HepG2 (cell line): ENCODE data around the gene GABARAPL2. TPM values are rescaled to one million over a fixed set of nuclear protein-coding genes. Genes with fewer than 3 reads are reported as not detected.

Source experiments
- ATAC-seq: fragments of 200-7000 bp; cut with Tn5 transposase; 3 replicates; pipeline ENCODE4 v1.9.1; 2020; ENCODE audit warnings: mild to moderate bottlenecking, moderate library complexity
- BruUV-seq: library from RNA; stranded (reverse); fragments of 400-500 nt; replicated peaks from 2 replicates; lab custom pipeline; 2021; lab: Mats Ljungman, UMichigan
- CTCF ChIA-PET: fragments of 300-600 bp; formaldehyde crosslinking; extraction: SDS; loops from one replicate; lab custom pipeline; 2021; ENCODE audit warnings: low total read pairs, inconsistent platforms, low intra/inter-chr PET ratio; lab: Yijun Ruan, JAX
- POLR2A ChIA-PET: fragments of 350-600 bp; sonication (Branson Sonifier 250); formaldehyde crosslinking; loops from one replicate; lab custom pipeline; 2020; ENCODE audit warnings: antibody characterized with exemption, inconsistent platforms; lab: Yijun Ruan, JAX
- DNase-seq: peaks from one replicate; pipeline ENCODE4 v3.0.0-alpha.2; 2015; ENCODE audit warnings: low spot score
- FAIRE-seq: peaks from 3 replicates; lab custom pipeline; 2011; peaks lifted over from hg19 to GRCh38; lab: Jason Lieb, UNC
- H2AFZ ChIP-seq: one replicate; pipeline ENCODE4 v1.6.1; 2011; ENCODE audit warnings: low read length, inconsistent platforms
- H3K27ac ChIP-seq: fragments of 300-600 bp; 3 replicates; pipeline ENCODE4 v1.8.0; 2011; ENCODE audit warnings: mixed run types, mild to moderate bottlenecking, mixed read lengths, low read length, inconsistent platforms; ENCODE audit not compliant: insufficient read depth; ENCODE audit errors: extremely low read length
- H3K27me3 ChIP-seq, 2 experiments: fragments of 200-600 bp in 1 of 2; 2 replicates in 1 of 2; 3 replicates in 1 of 2; pipeline versions ENCODE4 v1.6.0 to v1.8.0; 2011; ENCODE audit warnings: low read length in 2 of 2, mild to moderate bottlenecking in 2 of 2, moderate library complexity in 2 of 2, inconsistent platforms in 1 of 2; ENCODE audit not compliant: insufficient read depth in 2 of 2, control insufficient read depth in 1 of 2
- H3K36me3 ChIP-seq, 2 experiments: fragments of 200-600 bp in 1 of 2; replicated peaks in 1 of 2; 2 replicates in 1 of 2; 3 replicates in 1 of 2; pipeline versions ENCODE4 v1.5.1 to v1.8.0; 2011; ENCODE audit warnings: low read length in 2 of 2, inconsistent platforms in 1 of 2; ENCODE audit not compliant: insufficient read depth in 2 of 2, control insufficient read depth in 1 of 2
- H3K4me1 ChIP-seq: 2 replicates; pipeline ENCODE4 v1.5.1; 2012; ENCODE audit warnings: low read length, inconsistent platforms; ENCODE audit not compliant: insufficient read depth
- H3K4me2 ChIP-seq: 2 replicates; pipeline ENCODE4 v1.6.0; 2011; ENCODE audit warnings: low read depth, low read length, inconsistent platforms
- H3K4me3 ChIP-seq, 3 experiments: fragments of 200-600 bp in 1 of 3; sonication (generic), shearing (Covaris generic) in 1 of 3; replicated peaks in 1 of 3; 2 replicates each; pipeline ENCODE4 v1.5.1; 2011 to 2016; ENCODE audit warnings: low read length in 3 of 3, inconsistent platforms in 2 of 3, low read depth in 2 of 3, mild to moderate bottlenecking in 2 of 3, control low read depth in 1 of 3, mixed read lengths in 1 of 3; ENCODE audit not compliant: insufficient read depth in 1 of 3
- H3K79me2 ChIP-seq: one replicate; pipeline ENCODE4 v1.6.1; 2011; ENCODE audit warnings: low read length, inconsistent platforms; ENCODE audit not compliant: insufficient read depth
- H3K9ac ChIP-seq: 2 replicates; pipeline ENCODE4 v1.6.0; 2011; ENCODE audit warnings: mild to moderate bottlenecking, low read depth, low read length, inconsistent platforms; ENCODE audit not compliant: insufficient read depth
- H3K9me3 ChIP-seq: 2 replicates; pipeline ENCODE4 v1.5.1; 2012; ENCODE audit warnings: mild to moderate bottlenecking, low read length
- H4K20me1 ChIP-seq: 2 replicates; pipeline ENCODE4 v1.6.0; 2011; ENCODE audit warnings: inconsistent platforms, mild to moderate bottlenecking, low read length, moderate library complexity; ENCODE audit not compliant: insufficient read depth
- FOSL1 ChIP-seq: sonication (generic); formaldehyde crosslinking; IDR thresholded peaks from 2 replicates; pipeline ENCODE4 v1.9.0; 2021; ENCODE audit warnings: missing genetic modification reagents, borderline replicate concordance
- HNRNPLL ChIP-seq: fragments of 200-400 bp; formaldehyde crosslinking; IDR thresholded peaks from 2 replicates; pipeline ENCODE4 v1.6.1; 2017; ENCODE audit warnings: mild to moderate bottlenecking, low read depth, low read length; ENCODE audit not compliant: poor library complexity, severe bottlenecking
- KAT8 ChIP-seq: IDR thresholded peaks from 2 replicates; pipeline ENCODE4 v1.6.1; 2016; ENCODE audit warnings: missing genetic modification reagents, missing compliant biosample characterization
- NCOA5 ChIP-seq: sonication (generic); formaldehyde crosslinking; IDR thresholded peaks from 2 replicates; pipeline ENCODE4 v1.4.0; 2020; ENCODE audit warnings: missing genetic modification reagents
- SP2 ChIP-seq: sonication (generic); formaldehyde crosslinking; IDR thresholded peaks from 2 replicates; pipeline ENCODE4 v1.5.1; 2020; ENCODE audit warnings: mild to moderate bottlenecking, missing genetic modification reagents
- TCF7 ChIP-seq: sonication (generic); IDR thresholded peaks from 2 replicates; pipeline ENCODE4 v1.6.1; 2016; ENCODE audit warnings: antibody characterized with exemption, low read depth
- TRIM24 ChIP-seq: sonication (generic); formaldehyde crosslinking; IDR thresholded peaks from 2 replicates; pipeline ENCODE4 v1.8.0; 2022; ENCODE audit warnings: mild to moderate bottlenecking, missing genetic modification reagents
- XRCC5 ChIP-seq: fragments of 200-400 bp; formaldehyde crosslinking; optimal IDR thresholded peaks from 2 replicates; pipeline ENCODE3; 2017; ENCODE audit warnings: mild to moderate bottlenecking, low read length
- YY1 ChIP-seq: IDR thresholded peaks from 2 replicates; pipeline ENCODE4 v1.6.1; 2011; ENCODE audit warnings: low read length, low read depth, moderate library complexity, mild to moderate bottlenecking; ENCODE audit not compliant: insufficient read depth, insufficient replicate concordance
- ZNF674 ChIP-seq: sonication (generic); formaldehyde crosslinking; IDR thresholded peaks from 2 replicates; pipeline ENCODE4 v1.5.0; 2020; ENCODE audit warnings: low read depth, mild to moderate bottlenecking, missing genetic modification reagents
- ZNF709 ChIP-seq: sonication (generic); formaldehyde crosslinking; IDR thresholded peaks from 2 replicates; pipeline ENCODE4 v1.5.0; 2020; ENCODE audit warnings: mild to moderate bottlenecking, missing genetic modification reagents
- ZNF83 ChIP-seq: sonication (generic); formaldehyde crosslinking; IDR thresholded peaks from 2 replicates; pipeline ENCODE4 v1.4.0; 2020; ENCODE audit warnings: missing genetic modification reagents, mild to moderate bottlenecking, borderline replicate concordance
- ZSCAN12 ChIP-seq: sonication (generic); formaldehyde crosslinking; IDR thresholded peaks from 2 replicates; pipeline ENCODE4 v1.9.0; 2021; ENCODE audit warnings: mild to moderate bottlenecking, missing genetic modification reagents
- WGBS: methylation state at CpG from one replicate; pipeline ENCODE4 v1.1.6; 2017; ENCODE audit warnings: low lambda C conversion rate; 5-methylcytosine and 5-hydroxymethylcytosine counted together
- in situ Hi-C: cut with HindIII; loops from 2 replicates; pipeline ENCODE4 v1.10.0; 2017; ENCODE audit warnings: low pct_unique_long_range_greater_than_20kb; ENCODE audit not compliant: extremely low pct_ligation_motif_present
- intact Hi-C: fragments of 100-400 bp; cut with micrococcal nuclease; formaldehyde crosslinking; loops from one replicate; pipeline ENCODE4 v1.10.0; 2022; ENCODE audit not compliant: unreplicated experiment
- polyA plus RNA-seq, 8 experiments: library from polyadenylated mRNA; depleted of rRNA in 3 of 8; stranded (reverse) in 7 of 8; unstranded in 1 of 8; fragments of >200 nt; fragmentation: Illumina TruSeq in 4 of 8; extraction: Trizol in 4 of 8; gene quantifications; 2 replicates each; pipeline versions ENCODE4 v1.2.1 to v1.2.3, GENCODE V29; 2011 to 2016; ENCODE audit warnings: low read depth in 4 of 8, missing spikeins in 1 of 8, mixed read lengths in 1 of 8; ENCODE audit not compliant: insufficient read depth in 1 of 8
- total RNA-seq, 5 experiments: library from RNA; depleted of rRNA; stranded (reverse); fragments of >200 nt; fragmentation: Illumina TruSeq; extraction: Trizol; gene quantifications; 2 replicates each; pipeline ENCODE4 v1.2.3, GENCODE V29; 2016; ENCODE audit warnings: low read depth in 1 of 5
- TF ChIP-seq, protein P1 (sequence below): sonication (generic); formaldehyde crosslinking; IDR thresholded peaks from 2 replicates; pipeline ENCODE4 v1.4.0; 2020; ENCODE audit warnings: mild to moderate bottlenecking, missing genetic modification reagents
- TF ChIP-seq, protein P2 (sequence below): IDR thresholded peaks from 2 replicates; pipeline ENCODE4 v1.6.1; 2016; ENCODE audit warnings: mild to moderate bottlenecking
- TF ChIP-seq, protein P3 (sequence below): IDR thresholded peaks from 2 replicates; pipeline ENCODE4 v1.6.1; 2016; ENCODE audit warnings: missing genetic modification reagents, missing compliant biosample characterization
- TF ChIP-seq, protein P4 (sequence below): sonication (generic); formaldehyde crosslinking; conservative IDR thresholded peaks from 2 replicates; pipeline ENCODE4 v1.4.0; 2020; ENCODE audit warnings: missing genetic modification reagents
- TF ChIP-seq, protein P5 (sequence below): sonication (generic); formaldehyde crosslinking; IDR thresholded peaks from 2 replicates; pipeline ENCODE4 v1.4.0; 2020; ENCODE audit warnings: missing genetic modification reagents

Gene GABARAPL2
- total and polyA plus RNA-seq, 2 of the 13 experiments (the other 11 are each of a cell fraction or from before 2014, with no cell fraction given) = 76.4 to 83.0 TPM

DNA sequence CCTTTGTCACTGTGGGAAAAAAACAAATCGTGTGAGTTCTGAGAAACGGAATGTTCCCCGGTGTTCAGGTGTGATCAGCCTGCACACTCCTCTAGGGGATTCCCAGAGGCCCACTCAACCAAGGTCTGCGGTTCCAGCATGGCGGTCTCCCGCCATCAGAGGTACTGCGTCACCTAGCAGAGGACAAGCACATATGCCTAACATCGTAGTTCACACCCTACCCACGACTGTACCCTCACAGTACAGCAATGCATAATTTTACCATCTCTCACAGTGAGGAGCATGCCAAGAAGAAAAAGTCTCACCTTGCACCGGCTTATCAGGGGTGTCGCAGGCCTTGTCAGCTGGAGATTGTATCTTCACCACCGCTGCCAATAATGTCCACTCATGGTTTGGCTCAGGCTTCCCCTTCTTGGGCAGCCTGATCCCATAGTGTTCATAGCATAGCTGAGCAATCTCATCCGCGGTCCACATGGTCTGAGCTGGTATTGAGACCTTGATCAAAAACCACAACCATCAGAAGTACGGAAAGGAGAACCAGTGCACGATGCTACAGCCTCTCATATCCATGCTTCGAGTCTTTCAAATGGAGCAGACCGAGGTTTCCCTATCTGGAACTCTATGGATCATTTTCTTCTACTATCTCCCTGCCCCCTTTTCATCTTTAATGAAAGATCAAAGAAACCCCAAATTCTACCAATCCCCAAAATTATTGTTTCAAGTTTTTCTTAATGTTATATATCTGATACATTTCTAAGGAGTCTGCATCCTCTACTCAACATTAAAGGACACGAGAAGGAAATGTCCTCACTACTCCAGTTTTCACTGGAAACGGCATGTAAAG lies 54.4 kb downstream of the GABARAPL2 start:
- Histone ChIP-seq H3K4me3 (no peak overlapping the region), H3K27ac (no peak overlapping the region), H3K4me2 (no peak overlapping the region), H3K9ac (no peak overlapping the region), H3K9me3 (no peaks in the 10 kb centered on the region), H3K27me3 (no peaks in the 10 kb centered on the region; a peak in 1 of 5 replicates), H3K36me3 (peaks cover 2 to 29% of the 10 kb centered on the region in 2 experiments; a peak in 4 of 5 replicates), H3K4me1 (peaks cover 34% of the 10 kb centered on the region), H2AFZ (no peak overlapping the region), H4K20me1 (no peaks in the 10 kb centered on the region), H3K79me2 (peaks cover 7% of the 10 kb centered on the region)
- no peak for ATAC-seq
- no peak for DNase-seq
- WGBS = 97% methylated on average over 20 of the region's 20 CpGs
- in situ Hi-C loops (no loop called here), intact Hi-C loops (loop anchor here (1.0 to 5.0 kb wide), 3 partner anchors 26 to 149 kb away; partner anchors contain the start of gene TMEM231)
- POLR2A ChIA-PET = interaction anchor here (2.9 kb wide), 1 partner anchor 104 kb away, joined by 16 read pairs; no protein-coding TSS in a partner anchor
- CTCF ChIA-PET = interaction anchor here (1.2 kb wide), 1 partner anchor 148 kb away, joined by 5 read pairs; no protein-coding TSS in a partner anchor
- FAIRE-seq = no peak
- no TSS peak for BruUV-seq
- TF ChIP-seq, protein P1, sequence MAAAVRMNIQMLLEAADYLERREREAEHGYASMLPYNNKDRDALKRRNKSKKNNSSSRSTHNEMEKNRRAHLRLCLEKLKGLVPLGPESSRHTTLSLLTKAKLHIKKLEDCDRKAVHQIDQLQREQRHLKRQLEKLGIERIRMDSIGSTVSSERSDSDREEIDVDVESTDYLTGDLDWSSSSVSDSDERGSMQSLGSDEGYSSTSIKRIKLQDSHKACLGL (CRISPR knock-in tag) = no peak
- TF ChIP-seq XRCC5 (no peak), HNRNPLL (no peak), ZNF83 (CRISPR knock-in tag) (no peak), ZNF674 (CRISPR knock-in tag) (no peak), YY1 (no peak), ZNF709 (CRISPR knock-in tag) (no peak), SP2 (no peak), KAT8 (CRISPR knock-in tag) (no peak), FOSL1 (CRISPR knock-in tag) (no peak), TRIM24 (CRISPR knock-in tag) (no peak), TCF7 (no peak), ZSCAN12 (CRISPR knock-in tag) (no peak), NCOA5 (CRISPR knock-in tag) (no peak)
- TF ChIP-seq, protein P2, sequence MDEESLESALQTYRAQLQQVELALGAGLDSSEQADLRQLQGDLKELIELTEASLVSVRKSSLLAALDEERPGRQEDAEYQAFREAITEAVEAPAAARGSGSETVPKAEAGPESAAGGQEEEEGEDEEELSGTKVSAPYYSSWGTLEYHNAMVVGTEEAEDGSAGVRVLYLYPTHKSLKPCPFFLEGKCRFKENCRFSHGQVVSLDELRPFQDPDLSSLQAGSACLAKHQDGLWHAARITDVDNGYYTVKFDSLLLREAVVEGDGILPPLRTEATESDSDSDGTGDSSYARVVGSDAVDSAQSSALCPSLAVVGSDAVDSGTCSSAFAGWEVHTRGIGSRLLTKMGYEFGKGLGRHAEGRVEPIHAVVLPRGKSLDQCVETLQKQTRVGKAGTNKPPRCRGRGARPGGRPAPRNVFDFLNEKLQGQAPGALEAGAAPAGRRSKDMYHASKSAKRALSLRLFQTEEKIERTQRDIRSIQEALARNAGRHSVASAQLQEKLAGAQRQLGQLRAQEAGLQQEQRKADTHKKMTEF (CRISPR knock-in tag) = no peak
- TF ChIP-seq, protein P3, sequence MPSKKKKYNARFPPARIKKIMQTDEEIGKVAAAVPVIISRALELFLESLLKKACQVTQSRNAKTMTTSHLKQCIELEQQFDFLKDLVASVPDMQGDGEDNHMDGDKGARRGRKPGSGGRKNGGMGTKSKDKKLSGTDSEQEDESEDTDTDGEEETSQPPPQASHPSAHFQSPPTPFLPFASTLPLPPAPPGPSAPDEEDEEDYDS (CRISPR knock-in tag) = no peak
- TF ChIP-seq, protein P4, sequence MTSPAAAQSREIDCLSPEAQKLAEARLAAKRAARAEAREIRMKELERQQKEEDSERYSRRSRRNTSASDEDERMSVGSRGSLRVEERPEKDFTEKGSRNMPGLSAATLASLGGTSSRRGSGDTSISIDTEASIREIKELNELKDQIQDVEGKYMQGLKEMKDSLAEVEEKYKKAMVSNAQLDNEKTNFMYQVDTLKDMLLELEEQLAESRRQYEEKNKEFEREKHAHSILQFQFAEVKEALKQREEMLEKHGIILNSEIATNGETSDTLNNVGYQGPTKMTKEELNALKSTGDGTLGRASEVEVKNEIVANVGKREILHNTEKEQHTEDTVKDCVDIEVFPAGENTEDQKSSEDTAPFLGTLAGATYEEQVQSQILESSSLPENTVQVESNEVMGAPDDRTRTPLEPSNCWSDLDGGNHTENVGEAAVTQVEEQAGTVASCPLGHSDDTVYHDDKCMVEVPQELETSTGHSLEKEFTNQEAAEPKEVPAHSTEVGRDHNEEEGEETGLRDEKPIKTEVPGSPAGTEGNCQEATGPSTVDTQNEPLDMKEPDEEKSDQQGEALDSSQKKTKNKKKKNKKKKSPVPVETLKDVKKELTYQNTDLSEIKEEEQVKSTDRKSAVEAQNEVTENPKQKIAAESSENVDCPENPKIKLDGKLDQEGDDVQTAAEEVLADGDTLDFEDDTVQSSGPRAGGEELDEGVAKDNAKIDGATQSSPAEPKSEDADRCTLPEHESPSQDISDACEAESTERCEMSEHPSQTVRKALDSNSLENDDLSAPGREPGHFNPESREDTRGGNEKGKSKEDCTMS (CRISPR knock-in tag) = no peak
- TF ChIP-seq, protein P5, sequence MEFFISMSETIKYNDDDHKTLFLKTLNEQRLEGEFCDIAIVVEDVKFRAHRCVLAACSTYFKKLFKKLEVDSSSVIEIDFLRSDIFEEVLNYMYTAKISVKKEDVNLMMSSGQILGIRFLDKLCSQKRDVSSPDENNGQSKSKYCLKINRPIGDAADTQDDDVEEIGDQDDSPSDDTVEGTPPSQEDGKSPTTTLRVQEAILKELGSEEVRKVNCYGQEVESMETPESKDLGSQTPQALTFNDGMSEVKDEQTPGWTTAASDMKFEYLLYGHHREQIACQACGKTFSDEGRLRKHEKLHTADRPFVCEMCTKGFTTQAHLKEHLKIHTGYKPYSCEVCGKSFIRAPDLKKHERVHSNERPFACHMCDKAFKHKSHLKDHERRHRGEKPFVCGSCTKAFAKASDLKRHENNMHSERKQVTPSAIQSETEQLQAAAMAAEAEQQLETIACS = no peak
